GM21619 (cell line): ENCODE results near the gene SLC7A4.
"Not testable (repeated sequence)": the region's sequence is repeated elsewhere in the genome, so short reads cannot be mapped to it uniquely, and the experiment has no call there.

Source experiments
- ATAC-seq: cut with Tn5 transposase; IDR thresholded peaks from one replicate; pipeline ENCODE4 v1.9.1; 2021; ENCODE audit not compliant: unreplicated experiment

Gene SLC7A4

GRCh38 chr22:21022955-21023614 lies 9.3 kb downstream of the SLC7A4 start:
- ATAC-seq: no peak

GRCh38 chr22:21022507-21022906 lies 9.9 kb downstream of the SLC7A4 start:
- ATAC-seq: no peak

GRCh38 chr22:21020802-21021429 lies 11.4 kb downstream of the SLC7A4 start:
- no peak for ATAC-seq

GRCh38 chr22:21018314-21018713 lies 14.0 kb downstream of the SLC7A4 start:
- no peak for ATAC-seq

GRCh38 chr22:21016644-21017420 lies 15.5 kb downstream of the SLC7A4 start:
- no peak for ATAC-seq

- ATAC-seq: no peak
These were observed 16.8 kb downstream of the SLC7A4 start for GRCh38 chr22:21015466-21016006.

- no peak for ATAC-seq
These were observed 17.5 kb downstream of the SLC7A4 start, which contains the start of gene P2RX6 for GRCh38 chr22:21014726-21015465. TSS of gene P2RX6 (plus strand) at chr22:21015165. CDS start at chr22:21015175, 10 bp downstream.

- peak; percentile 81 for ATAC-seq
These were observed 18.1 kb downstream of the SLC7A4 start for GRCh38 chr22:21014202-21014725.

- ATAC-seq: no peak
These were observed 18.6 kb downstream of the SLC7A4 start for GRCh38 chr22:21013657-21014201.

GRCh38 chr22:21012446-21013407 lies 19.6 kb downstream of the SLC7A4 start:
- no peak for ATAC-seq

- no peak for ATAC-seq
These were observed 21.8 kb downstream of the SLC7A4 start for GRCh38 chr22:21010426-21011113.

GRCh38 chr22:21009638-21010425 lies 22.5 kb downstream of the SLC7A4 start:
- no peak for ATAC-seq

GRCh38 chr22:21009208-21009607 lies 23.2 kb downstream of the SLC7A4 start:
- ATAC-seq: not testable (repeated sequence)

- ATAC-seq: no peak
These were observed 28.6 kb downstream of the SLC7A4 start for GRCh38 chr22:21003782-21004181.

GRCh38 chr22:21001601-21002325 lies 30.6 kb downstream of the SLC7A4 start, which contains the start of gene THAP7:
TSS of gene THAP7 (minus strand) at chr22:21002118. CDS start at chr22:21001911, 207 bp downstream.
- ATAC-seq: peak; percentile 79

GRCh38 chr22:21000987-21001600 lies 31.3 kb downstream of the SLC7A4 start:
- ATAC-seq: no peak
